Vagina (tissue), 2 donors: Measurements from ENCODE around the gene METTL8. TPM values are rescaled to one million over a fixed set of nuclear protein-coding genes. Genes with fewer than 3 reads are reported as not detected.

ENCODE experiments used
- DNase-seq, 2 donors: peaks; one replicate each; pipeline ENCODE4 v3.0.0-alpha.2; 2017; ENCODE audit errors: extremely low spot score in 2 of 2
- H3K27ac ChIP-seq: fragments of 200-600 bp; sonication (generic); one replicate; pipeline ENCODE4 v1.5.1; 2019
- H3K27me3 ChIP-seq: fragments of 200-600 bp; sonication (generic); one replicate; pipeline ENCODE4 v1.5.1; 2019
- H3K36me3 ChIP-seq, 2 donors: fragments of 200-600 bp; sonication (generic); one replicate each; pipeline ENCODE4 v1.5.1; 2017 to 2019
- H3K4me1 ChIP-seq: fragments of 200-600 bp; sonication (generic); one replicate; pipeline ENCODE4 v1.5.1; 2019
- H3K4me3 ChIP-seq, 2 donors: fragments of 200-600 bp; sonication (generic); 1 replicate in 1 of 2; 2 replicates in 1 of 2; pipeline ENCODE4 v1.5.1; 2016 to 2019
- H3K9me3 ChIP-seq: fragments of 200-600 bp; sonication (generic); one replicate; pipeline ENCODE4 v1.5.1; 2019
- POLR2A ChIP-seq, 2 donors: fragments of 450-650 bp; IDR thresholded peaks; one replicate each; pipeline ENCODE4 v1.6.1; 2017; ENCODE audit warnings: antibody characterized with exemption in 2 of 2, mild to moderate bottlenecking in 2 of 2, moderate library complexity in 2 of 2
- POLR2AphosphoS5 ChIP-seq, 2 donors: sonication (generic); formaldehyde crosslinking; IDR thresholded peaks; one replicate each; pipeline ENCODE4 v1.9.0; 2017; ENCODE audit warnings: antibody characterized with exemption in 2 of 2, mild to moderate bottlenecking in 2 of 2, low read depth in 1 of 2; ENCODE audit not compliant: insufficient read depth in 1 of 2
- intact Hi-C: fragments of 100-400 bp; cut with DNase I; formaldehyde crosslinking; loops from one replicate; pipeline ENCODE4 v1.15.1; 2023
- total RNA-seq: library from RNA; depleted of rRNA; stranded (reverse); fragments of >200 nt; gene quantifications from one replicate; pipeline ENCODE4 v1.2.3, GENCODE V29; 2016
- TF ChIP-seq, protein P1 (sequence below), 3 experiments: fragments of 450-650 bp in 2 of 3; fragments of 200-600 bp in 1 of 3; sonication (generic) in 1 of 3; IDR thresholded peaks; one replicate each; pipeline ENCODE4 v1.5.1; 2017 to 2019; ENCODE audit warnings: antibody characterized with exemption in 3 of 3, mild to moderate bottlenecking in 2 of 3, moderate library complexity in 2 of 3

Gene METTL8
- total RNA-seq, 1 donor from 2014 or later = 27.7 TPM

DNA sequence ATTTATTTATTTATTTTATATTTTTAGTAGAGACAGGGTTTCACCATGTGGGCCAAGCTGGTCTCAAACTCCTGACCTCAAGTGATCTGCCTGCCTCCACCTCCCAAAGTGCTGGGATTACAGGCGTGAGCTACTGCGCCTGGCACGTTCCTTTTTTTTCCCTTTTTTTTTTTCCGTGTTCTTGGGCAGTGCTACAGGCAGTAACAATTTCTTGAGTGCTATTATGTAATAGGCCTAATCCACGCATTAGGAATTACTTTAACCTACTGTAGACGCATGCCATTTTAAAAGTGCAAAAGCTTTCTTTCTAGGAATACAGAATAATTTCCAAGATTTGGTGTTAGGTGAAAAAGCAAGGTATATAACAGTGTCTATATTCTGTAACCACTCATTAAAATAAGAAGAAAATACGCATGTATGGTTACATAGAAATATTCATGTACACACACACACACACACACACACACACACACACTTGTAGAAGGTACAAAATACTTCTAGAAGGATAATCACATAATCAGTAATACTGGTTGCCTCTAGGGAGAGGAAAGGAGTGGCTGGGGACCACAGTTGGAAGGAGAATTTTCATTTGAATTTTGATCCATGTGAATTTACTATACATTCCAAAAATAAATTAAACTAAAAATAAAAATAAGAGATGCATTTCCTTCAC, 92.3 kb downstream of the METTL8 start:
- intact Hi-C loops = no loop called here
- Histone ChIP-seq H3K4me1 (peaks cover 5% of the 10 kb centered on the region), H3K27ac (no peak overlapping the region), H3K9me3 (no peaks in the 10 kb centered on the region), H3K27me3 (no peaks in the 10 kb centered on the region), H3K36me3 (no peaks in the 10 kb centered on the region), H3K4me3 (no peak overlapping the region)
- no peak for TF ChIP-seq POLR2A (IDR thresholded peaks at IDR 0.05)
- DNase-seq = no peak

DNA sequence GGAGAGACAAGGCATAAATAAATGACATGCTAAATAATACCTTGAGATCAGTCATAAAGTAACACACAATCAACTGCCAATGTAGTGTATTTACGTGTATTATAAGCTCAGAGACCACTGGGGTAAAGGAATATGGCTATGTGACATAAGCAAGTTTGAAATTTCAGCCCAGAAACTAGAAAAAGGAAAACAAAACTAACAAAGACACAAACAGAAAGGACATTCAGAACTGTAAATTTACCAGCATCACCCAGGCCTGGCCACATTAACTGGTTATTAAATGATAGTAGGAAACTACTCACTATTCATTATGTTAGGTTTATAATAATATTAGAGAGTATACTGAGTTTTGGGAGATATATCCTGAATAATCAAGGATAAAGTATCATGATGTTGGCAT, 98.8 kb downstream of the METTL8 start:
- Histone ChIP-seq H3K36me3 (no peaks in the 10 kb centered on the region), H3K27me3 (no peaks in the 10 kb centered on the region), H3K4me1 (no peaks in the 10 kb centered on the region), H3K9me3 (no peaks in the 10 kb centered on the region), H3K27ac (no peak overlapping the region), H3K4me3 (no peak overlapping the region)
- no peak for DNase-seq
- TF ChIP-seq, protein P1, sequence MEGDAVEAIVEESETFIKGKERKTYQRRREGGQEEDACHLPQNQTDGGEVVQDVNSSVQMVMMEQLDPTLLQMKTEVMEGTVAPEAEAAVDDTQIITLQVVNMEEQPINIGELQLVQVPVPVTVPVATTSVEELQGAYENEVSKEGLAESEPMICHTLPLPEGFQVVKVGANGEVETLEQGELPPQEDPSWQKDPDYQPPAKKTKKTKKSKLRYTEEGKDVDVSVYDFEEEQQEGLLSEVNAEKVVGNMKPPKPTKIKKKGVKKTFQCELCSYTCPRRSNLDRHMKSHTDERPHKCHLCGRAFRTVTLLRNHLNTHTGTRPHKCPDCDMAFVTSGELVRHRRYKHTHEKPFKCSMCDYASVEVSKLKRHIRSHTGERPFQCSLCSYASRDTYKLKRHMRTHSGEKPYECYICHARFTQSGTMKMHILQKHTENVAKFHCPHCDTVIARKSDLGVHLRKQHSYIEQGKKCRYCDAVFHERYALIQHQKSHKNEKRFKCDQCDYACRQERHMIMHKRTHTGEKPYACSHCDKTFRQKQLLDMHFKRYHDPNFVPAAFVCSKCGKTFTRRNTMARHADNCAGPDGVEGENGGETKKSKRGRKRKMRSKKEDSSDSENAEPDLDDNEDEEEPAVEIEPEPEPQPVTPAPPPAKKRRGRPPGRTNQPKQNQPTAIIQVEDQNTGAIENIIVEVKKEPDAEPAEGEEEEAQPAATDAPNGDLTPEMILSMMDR (IDR thresholded peaks at IDR 0.05) = no peak
- TF ChIP-seq POLR2AphosphoS5 (IDR thresholded peaks at IDR 0.05; ENCODE audit: insufficient read depth in 1 of 2, low read depth in 1 of 2) = no peak
- TF ChIP-seq POLR2A (IDR thresholded peaks at IDR 0.05) = no peak
- intact Hi-C loops = no loop called here

- Histone ChIP-seq H3K36me3 (no peaks in the 10 kb centered on the region), H3K27me3 (no peaks in the 10 kb centered on the region), H3K4me3 (no peak overlapping the region), H3K4me1 (no peaks in the 10 kb centered on the region), H3K9me3 (no peaks in the 10 kb centered on the region), H3K27ac (no peak overlapping the region)
- TF ChIP-seq POLR2AphosphoS5 (IDR thresholded peaks at IDR 0.05; ENCODE audit: insufficient read depth in 1 of 2, low read depth in 1 of 2) (no peak), POLR2A (IDR thresholded peaks at IDR 0.05) (no peak)
- TF ChIP-seq, protein P1 (IDR thresholded peaks at IDR 0.05) = no peak
- intact Hi-C loops = no loop called here
- no peak for DNase-seq
Observed at GRCh38 chr2:171334171-171334570, 99.6 kb downstream of the METTL8 start.

DNA sequence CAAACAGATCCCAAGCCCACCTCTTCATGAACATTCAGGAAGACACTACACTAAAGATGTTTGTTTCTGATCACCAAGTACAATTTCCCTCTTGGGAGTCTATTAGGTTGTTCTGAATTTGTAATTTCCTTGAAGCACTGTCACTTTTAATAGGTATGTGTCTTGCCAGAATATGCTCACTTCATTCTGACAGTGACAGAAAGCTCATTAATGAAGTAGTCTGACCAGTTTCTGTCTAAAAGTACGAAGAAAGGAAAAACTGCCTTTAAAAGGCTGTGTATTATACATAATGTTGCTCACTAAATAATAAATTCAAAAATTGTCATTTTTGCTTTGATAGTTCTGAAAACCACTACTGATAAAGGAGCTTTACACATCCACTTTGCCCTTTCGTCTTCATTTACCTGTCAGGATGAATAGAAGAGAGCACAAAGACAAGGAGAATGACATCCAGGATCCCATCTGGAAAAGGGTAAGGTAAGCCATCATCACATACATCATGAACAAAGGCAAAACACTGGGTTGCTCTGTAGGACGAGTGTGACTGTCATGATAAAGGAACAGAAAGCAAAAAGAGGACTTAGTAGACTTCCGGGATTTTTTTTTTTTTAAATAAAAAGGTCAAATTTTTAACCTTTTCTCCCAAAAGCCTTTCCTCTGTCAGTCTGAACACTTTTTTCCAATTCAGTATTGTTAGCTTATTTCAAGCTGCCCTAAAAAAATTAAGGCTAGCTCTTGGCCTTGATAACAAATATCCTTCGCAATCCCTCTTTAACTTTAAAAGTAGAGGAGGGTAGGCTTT, 103.4 kb downstream of the METTL8 start:
- no peak for DNase-seq
- Histone ChIP-seq H3K27ac (no peak overlapping the region), H3K27me3 (no peaks in the 10 kb centered on the region), H3K4me1 (no peaks in the 10 kb centered on the region), H3K36me3 (no peaks in the 10 kb centered on the region), H3K9me3 (no peaks in the 10 kb centered on the region), H3K4me3 (no peak overlapping the region)
- TF ChIP-seq POLR2A (IDR thresholded peaks at IDR 0.05) (no peak), POLR2AphosphoS5 (IDR thresholded peaks at IDR 0.05; ENCODE audit: insufficient read depth in 1 of 2, low read depth in 1 of 2) (no peak)
- TF ChIP-seq, protein P1 (IDR thresholded peaks at IDR 0.05) = no peak
- intact Hi-C loops = no loop called here

- intact Hi-C loops = no loop called here
- TF ChIP-seq POLR2A (IDR thresholded peaks at IDR 0.05) (no peak), POLR2AphosphoS5 (IDR thresholded peaks at IDR 0.05; ENCODE audit: insufficient read depth in 1 of 2, low read depth in 1 of 2) (no peak)
- TF ChIP-seq, protein P1 (IDR thresholded peaks at IDR 0.05) = no peak
- H3K9me3 ChIP-seq = no peaks in the 10 kb centered on the region
- DNase-seq = no peak
- H3K4me1 ChIP-seq = no peaks in the 10 kb centered on the region
- H3K36me3 ChIP-seq = no peaks in the 10 kb centered on the region
- no peak overlapping the region for H3K4me3 ChIP-seq
- no peak overlapping the region for H3K27ac ChIP-seq
- H3K27me3 ChIP-seq = no peaks in the 10 kb centered on the region
Observed at GRCh38 chr2:171327043-171327496, 106.7 kb downstream of the METTL8 start.
